ENCODE results near the gene PSMA7. TPM values are rescaled to one million over a fixed set of nuclear protein-coding genes. Genes with fewer than 3 reads are reported as not detected.
"Not testable (repeated sequence)": the region's sequence is repeated elsewhere in the genome, so short reads cannot be mapped to it uniquely, and the experiment has no call there.

Gene PSMA7
- total RNA-seq, 1 donor from 2014 or later = 248 TPM

- peak; percentile 66 for DNase-seq
Observed at GRCh38 chr20:62119115-62119514, 24.1 kb downstream of the PSMA7 start.

- DNase-seq = no peak
Observed at GRCh38 chr20:62118113-62119043, 24.8 kb downstream of the PSMA7 start.

GRCh38 chr20:62117658-62118057 lies 25.5 kb downstream of the PSMA7 start:
- DNase-seq = no peak

GRCh38 chr20:62117362-62117646 lies 25.9 kb downstream of the PSMA7 start:
- DNase-seq = no peak

GRCh38 chr20:62116558-62117361 lies 26.4 kb downstream of the PSMA7 start:
- no peak for DNase-seq

GRCh38 chr20:62115800-62116407 lies 27.3 kb downstream of the PSMA7 start:
- DNase-seq = not testable (repeated sequence)

- no peak for DNase-seq
Observed at GRCh38 chr20:62114894-62115293, 28.3 kb downstream of the PSMA7 start.

- DNase-seq = no peak
Observed at GRCh38 chr20:62112368-62112767, 30.8 kb downstream of the PSMA7 start.

- DNase-seq = no peak
Observed at GRCh38 chr20:62111148-62111547, 32.0 kb downstream of the PSMA7 start.

GRCh38 chr20:62105592-62105991 lies 37.6 kb downstream of the PSMA7 start:
- no peak for DNase-seq

GRCh38 chr20:62104791-62105345 lies 38.3 kb downstream of the PSMA7 start:
- DNase-seq = no peak

GRCh38 chr20:62104234-62104789 lies 38.9 kb downstream of the PSMA7 start:
- DNase-seq = no peak

- DNase-seq = no peak
Observed at GRCh38 chr20:62103508-62104233, 39.5 kb downstream of the PSMA7 start.

GRCh38 chr20:62101078-62101477 lies 42.1 kb downstream of the PSMA7 start:
- no peak for DNase-seq

- DNase-seq = peak; percentile 3
Observed at GRCh38 chr20:62097881-62098407, 45.2 kb downstream of the PSMA7 start.

GRCh38 chr20:62096421-62097380 lies 46.5 kb downstream of the PSMA7 start:
- no peak for DNase-seq

GRCh38 chr20:62089393-62089792 lies 53.8 kb downstream of the PSMA7 start:
- DNase-seq = no peak

- no peak for DNase-seq
Observed at GRCh38 chr20:62088258-62089127, 54.7 kb downstream of the PSMA7 start.

- DNase-seq = no peak
Observed at GRCh38 chr20:62087632-62088031, 55.6 kb downstream of the PSMA7 start.
